ENCODE data around the gene FRMD4B.

DNA sequence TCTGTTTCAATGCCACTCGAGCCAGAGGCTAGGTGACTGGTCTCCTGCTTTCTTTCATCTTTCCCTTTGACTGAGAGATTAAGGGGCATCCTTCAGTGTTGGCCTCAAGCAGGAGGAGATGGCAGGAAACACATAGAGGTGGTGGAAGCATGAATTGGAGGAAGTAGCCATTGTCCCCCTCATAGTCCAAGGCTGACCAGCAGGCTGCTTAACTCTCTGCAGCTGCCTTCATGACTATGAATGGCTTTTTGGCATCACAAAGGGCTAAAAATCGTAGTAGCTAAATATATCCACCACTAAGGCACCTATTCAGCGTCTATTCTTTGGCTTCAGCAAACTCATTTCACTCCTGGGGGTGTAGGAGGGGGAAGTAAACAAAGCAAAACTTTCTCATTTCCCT is 7.0 kb upstream of the FRMD4B start:
- TF ChIP-seq CTCF (IDR thresholded peaks at IDR 0.05; ENCODE audit: insufficient read depth, low read length): no peak
- no peak for TF ChIP-seq REST (IDR thresholded peaks at IDR 0.05; ENCODE audit: insufficient replicate concordance, low read depth)
